COLO668 (cell line): ENCODE measurements around the gene FSTL3.

Experiments used
- DNase-seq: peaks from one replicate; lab custom pipeline; 2025; ENCODE audit not compliant: unreplicated experiment; lab: John Stamatoyannopoulos, UW

The FSTL3 gene

DNA sequence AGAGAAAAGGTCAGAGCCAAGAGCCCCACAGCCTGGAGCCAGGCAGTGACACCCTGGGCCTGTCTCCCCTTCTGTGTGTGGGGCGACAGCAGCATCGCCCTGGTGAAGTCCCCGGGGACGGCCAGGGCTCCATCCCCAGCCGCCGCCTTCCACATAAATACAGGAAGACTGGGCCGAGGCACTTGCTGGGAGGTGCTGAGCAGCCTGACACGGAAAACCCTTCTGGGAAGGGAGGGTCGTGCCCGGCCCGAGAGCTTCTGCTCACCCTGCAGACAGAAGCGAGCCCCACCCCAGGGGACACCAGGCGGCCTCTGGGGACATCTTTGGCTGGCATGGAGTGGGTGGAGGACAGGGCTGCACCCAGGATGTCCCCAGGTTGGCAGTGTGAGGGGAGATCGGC lies 31.4 kb upstream of the FSTL3 start:
- no peak for DNase-seq

DNA sequence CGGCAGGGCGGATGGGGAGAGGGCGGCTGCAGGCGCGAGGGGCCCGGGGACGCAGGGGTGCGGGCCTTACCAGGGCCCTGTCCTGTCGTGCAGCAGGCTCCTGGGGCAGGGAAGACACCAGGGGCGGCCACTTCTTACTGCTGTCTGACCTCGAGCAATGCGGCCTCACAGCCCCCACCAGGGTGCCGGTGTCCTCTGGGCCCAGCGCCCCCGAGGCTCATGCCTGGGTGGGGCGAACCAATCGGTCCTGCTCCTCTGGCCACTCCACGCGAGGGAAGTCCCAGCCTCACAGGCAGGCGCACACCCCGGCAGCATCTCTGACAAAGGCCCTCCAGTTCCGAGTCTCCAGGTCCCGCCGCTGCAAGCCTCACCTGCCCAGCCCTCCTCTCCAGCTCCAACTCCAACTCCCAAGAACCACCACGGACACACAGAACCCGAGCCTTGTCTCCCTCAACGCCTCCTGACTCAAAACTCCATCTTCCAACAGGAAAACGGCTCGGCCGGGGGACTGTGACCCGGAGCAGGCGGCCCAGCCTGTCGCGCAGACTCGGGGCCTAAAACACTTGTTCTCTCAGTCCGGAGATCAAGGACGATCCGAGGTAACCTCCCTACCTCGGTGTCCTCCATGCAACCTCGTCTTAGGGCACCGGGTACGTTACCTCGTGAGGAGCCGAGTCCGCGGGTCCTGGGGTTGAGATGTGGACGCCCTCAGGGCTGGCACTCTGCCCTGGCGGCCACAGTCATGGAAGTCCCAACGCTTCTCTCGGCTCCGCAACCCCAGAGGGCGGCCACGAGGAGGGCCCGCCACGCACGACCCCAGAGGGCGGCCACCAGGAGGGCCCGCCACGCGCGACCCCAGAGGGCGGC lies 30.0 kb upstream of the FSTL3 start:
- DNase-seq = no peak

DNA sequence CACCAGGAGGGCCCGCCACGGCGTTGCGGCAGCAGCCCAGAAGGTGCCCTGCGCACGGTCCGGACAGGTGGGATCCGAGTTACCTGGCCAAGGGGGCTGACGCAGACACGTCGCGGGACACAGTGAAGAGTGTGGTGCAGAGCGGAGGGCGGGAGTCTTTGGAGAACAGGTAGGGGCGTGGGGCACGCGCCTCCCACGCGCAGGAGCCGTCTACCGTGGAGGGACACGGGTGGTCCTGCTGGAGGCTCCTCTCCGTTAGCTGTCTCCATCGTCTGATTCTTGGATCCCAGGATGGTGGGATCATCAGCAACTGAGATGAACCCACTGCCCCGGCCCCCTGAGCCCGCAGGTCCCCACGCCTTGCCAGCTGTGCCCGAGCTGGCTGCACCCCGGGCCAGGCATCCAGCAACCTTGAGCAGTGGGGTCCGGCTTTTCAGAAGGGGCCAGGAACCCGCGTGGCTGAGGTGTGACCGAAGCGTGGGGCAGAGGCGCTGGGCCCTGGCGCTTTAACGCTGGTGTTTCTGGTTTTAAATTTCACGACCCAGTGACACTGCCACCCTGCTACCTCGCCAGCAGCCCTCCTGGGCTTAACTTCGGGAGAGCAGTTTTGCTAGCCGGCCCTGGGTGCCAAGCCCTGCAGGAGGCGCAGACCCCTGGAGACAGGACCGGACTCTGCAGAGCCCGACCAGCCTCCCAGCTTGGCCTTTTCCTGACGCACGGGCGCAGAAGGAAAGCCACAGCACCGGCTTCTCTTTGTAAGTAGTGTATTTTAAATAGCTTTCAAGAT lies 29.2 kb upstream of the FSTL3 start:
- no peak for DNase-seq

DNA sequence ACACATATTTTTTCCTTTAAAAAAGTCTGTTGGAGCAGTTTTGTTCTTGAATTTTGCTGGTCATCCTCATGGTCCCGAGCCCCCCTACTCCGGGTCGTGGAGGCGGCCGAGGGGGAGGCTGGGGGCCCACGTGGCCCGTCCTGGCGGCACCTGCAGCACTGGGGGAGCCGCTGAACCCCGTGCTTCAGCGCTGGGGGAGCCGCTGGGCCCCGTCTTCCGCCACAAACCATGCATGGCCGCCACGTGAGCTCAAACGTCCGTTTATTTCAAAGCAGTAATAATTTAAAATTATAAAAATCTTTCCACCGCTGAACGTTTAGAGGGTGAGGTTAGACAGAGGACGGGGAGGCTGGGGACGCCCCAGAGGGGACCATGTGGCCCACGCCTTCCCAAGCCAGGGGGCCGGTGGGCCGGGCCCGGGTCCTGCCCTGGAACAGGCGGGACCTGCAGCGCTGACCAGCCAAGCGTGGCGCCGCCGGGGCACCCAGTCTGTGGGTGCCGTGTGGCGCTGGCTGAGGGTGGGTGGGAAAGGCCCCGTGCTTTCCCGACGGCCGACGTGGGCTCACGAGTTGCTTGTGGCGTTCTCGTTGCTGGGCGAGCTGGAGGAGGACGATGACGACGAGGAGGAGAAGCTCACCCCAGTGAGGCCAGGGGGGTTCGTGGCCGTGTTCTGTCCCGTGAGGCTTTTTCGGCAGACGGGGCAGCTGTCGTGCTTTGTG lies 28.5 kb upstream of the FSTL3 start:
- no peak for DNase-seq

DNA sequence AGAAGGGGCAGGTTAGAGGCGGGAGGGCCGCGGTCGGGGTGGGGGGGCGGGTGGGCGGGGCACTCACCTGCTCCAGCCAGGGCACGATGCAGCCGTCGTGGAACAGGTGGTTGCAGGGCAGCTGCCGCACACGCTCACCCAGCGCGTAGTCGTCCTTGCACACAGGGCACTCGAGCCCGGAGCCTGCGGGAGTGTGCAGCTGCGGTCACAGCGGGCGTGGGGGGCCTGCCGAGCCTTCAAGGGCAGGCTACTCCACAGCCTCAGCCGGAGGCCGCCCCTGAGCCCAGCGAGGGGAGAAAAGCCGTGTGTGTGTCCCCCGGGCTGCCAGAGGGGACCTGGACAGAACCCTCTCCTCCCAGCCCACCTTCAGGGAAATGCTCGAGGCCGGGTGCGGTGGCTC lies 27.9 kb upstream of the FSTL3 start:
- peak; percentile 9 for DNase-seq

DNA sequence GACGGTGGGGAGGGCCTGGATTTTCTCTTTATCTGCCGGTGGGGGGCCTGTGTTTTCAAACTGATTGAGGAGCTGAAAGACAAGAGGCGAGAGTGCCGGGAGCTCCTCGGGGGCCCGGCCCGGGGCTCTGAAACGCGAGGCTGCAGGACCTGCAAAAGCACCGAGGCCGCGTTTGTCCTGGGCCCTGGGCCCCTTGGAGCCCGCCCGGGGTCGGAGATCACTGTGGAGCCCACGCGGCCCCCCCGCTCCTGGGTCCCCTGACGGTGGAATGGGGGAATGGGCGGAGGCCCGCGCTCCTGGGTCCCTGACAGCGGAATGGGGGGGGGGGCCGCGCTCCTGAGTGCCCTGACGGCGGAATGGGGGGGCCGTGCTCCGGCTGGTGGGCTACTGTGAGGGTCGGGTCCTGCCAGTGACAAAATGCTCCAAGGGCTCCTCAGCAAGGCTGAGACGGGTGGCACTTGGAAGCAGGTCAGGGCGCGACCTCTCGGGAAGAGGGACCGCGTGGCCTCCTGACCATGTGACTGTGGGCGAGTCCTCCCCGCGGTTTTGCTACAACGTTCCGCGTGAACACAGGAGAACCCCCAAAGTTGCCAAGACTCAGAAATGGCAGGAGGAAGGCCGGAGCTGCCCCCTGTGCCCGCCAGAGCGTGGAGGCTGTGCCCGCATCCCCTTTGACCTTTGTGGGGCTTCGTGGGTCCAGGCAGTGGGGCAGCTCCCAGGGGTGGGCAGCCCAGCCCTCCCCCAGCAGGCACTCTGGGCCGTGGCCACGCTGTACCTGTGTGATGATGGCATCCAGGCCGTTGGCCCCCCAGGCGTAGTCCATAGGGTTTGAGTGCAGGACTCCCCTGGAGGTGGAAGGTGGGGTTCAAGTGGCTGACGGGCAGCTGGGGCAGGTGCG lies 27.0 kb upstream of the FSTL3 start:
- no peak for DNase-seq

DNA sequence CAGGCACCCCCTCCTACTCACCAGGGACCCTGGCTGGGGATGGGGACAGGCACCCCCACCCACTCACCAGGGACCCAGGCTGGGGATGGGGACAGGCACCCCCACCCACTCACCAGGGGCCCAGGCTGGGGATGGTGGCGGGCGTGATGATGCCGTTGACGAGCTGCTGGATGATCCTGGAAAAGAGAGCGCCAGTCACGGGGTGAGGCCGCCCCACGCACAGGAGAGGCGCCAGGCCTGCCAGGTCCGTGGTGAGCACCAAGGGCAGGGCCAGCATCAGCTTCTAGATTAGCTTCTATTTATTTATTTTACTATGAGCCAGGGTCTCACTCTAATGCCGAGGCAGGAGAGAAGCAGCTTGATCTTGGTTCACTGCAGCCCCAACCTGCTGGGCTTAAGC lies 26.1 kb upstream of the FSTL3 start:
- DNase-seq = no peak

DNA sequence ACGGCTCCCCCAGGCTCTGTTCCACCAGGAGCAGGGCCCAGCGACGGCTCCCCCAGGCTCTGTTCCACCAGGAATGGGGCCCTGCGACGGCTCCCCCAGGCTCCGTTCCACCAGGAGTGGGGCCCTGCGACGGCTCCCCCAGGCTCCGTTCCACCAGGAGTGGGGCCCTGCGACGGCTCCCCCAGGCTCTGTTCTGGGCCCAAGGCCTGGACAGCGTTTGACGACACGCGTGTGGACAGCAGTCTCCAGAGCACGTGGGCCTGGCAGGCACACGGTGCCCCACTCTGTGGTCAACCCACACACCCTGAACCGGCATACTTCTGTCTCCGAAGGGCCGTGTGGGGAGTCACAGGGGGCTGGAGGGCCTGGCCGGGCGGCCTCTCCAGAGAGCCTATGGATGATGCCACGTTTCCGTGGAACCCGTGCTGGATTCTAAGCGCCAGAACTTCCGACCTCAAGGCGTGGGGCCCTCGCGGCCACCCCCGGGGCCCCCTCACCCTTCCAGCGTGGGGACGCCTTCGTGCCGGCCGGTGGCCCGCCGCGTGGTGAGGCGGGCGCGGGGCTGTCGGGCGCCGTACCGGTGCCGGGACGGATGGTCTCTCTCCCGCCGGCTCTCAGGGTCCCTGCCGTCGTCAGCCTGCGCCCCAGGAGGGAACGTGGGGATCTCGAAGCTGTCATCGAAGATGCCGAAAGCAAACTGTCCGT lies 24.9 kb upstream of the FSTL3 start:
- DNase-seq = no peak

DNA sequence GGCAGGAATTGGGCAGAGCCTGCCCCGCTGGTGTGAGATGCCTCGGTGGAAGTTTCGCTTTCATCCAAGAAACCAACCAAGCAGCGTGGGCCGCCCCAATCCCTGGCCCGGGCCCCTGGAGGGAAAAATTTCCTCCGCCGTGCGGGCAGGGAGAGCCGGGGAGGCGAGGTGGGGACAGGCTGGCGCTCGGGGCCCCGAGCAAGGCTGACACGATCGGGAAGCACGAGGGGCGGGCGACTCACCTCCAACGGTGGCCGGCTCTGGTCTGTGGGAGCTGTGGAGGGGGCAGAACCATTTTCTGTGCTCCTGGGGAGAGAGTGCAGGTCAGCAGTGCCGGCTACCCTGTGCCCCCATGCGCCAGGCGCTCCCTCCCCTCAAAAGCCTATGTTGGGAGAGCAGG lies 24.2 kb upstream of the FSTL3 start:
- DNase-seq = no peak

DNA sequence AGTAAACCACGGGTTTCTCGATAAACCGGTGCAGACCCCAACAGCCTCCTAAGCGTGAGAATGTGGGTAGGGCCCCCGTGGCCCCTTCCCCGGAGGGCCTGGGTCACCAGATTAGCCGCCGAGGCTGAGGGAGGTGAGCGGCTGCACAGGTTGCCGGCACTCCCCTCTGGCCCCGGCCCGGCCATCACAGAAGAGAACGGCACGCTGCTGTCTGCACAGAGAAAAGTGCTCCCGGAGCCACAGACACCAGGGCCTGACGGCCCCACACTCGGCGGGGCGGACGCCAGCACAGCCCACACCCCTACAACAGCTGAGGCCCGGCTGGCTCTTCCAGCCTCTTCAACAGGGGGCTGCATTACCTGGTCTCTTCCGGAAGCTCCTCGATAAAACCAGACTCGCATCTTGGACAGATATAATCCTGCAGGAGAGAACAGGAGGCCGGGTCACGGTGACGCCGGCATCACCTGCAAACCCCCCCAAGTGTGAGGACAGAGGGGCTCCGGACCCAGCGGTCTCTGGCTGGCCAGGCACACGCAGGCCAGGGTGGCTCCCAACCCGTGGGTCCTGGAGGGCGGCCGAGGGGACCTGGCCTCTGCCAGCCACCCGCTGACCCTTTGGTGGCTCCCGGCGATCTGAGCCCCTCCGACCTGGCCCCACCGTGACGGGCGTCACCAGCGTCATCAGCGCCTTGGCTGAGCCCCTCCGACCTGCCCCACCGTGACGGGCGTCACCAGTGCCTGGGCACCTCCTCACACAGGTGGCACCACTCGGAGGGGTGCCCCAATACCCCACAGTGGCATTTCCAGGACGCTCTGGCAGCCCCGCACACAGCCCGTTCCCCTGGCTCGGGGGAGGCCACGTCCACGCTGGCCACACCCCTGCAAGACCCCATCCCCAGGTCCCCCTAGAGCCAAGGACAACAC lies 23.5 kb upstream of the FSTL3 start:
- DNase-seq = no peak

DNA sequence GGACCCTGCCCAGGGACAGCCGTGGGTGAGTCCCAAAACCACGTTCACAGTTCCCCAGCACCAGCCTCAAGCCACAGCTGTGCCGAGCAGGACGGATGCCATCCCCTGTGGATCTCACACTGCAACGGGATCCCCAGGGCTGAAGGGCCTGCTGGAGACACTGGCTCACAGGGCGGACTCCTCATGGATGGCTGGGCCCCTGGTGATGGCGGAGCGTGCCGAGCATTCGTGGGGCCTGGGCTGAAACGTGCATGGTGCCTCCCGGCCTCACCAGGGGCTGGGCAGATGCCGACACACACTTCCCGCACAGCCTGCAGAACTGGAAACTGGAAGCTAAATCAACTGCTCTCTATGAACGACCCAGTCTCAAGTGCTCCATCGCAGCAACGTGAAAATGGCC lies 22.8 kb upstream of the FSTL3 start:
- no peak for DNase-seq

DNA sequence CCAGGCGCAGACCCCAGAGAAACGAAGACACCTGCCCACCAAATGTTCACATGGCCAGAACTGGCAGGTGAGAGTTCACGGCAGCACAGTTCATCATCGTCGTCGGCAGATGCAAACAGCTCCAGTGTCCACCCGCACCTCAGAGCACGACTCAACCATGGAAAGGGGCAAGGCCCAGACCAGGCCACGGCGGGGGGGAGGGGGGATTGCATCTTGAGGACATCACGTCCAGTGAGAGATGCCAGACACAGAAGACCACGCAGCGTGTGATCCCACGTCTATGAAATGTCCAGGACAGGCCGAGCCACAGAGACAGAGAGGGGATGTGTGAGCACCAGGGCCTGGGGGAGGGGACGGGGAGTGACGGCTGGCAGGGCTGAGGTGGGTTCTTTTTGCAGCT lies 20.5 kb upstream of the FSTL3 start:
- DNase-seq = no peak

DNA sequence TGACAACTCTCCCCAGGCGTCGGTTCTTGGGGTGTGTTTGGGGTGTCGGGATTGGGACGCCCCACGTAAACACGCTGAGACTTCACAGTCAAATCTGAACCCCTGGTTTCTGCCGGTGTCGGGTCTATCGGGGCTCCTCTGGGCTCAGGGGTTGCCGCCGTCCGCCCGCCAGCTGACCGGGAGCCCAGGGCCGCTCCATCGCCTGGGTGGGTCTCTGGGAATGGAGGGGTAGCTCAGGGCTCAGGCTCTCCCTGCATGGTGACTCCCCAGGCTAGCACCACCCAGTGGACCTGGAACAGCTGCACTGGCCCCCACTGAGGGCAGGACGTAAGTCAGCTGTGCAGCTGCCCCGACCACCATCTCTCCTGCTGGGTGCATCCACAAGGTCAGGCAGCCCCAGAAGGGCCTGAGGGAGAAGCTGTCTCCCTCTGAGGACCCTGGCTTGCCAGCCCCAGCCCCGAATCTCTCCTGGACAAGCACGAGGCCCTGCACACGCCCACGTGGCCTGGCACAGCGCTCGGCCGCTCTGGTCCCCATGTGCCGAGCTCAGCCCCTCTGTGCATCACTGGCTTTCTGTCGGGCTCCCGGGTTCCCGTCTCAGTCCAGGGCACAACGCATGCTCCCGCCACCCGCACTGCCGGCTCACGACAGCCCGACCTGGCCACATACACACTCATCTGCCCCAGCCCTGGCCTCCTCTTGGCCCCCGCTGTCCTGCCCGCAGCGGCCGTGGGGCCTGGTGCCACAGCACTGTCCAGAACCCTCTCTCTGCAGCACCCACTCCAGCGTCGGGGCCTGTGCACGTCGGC lies 19.2 kb upstream of the FSTL3 start:
- no peak for DNase-seq

DNA sequence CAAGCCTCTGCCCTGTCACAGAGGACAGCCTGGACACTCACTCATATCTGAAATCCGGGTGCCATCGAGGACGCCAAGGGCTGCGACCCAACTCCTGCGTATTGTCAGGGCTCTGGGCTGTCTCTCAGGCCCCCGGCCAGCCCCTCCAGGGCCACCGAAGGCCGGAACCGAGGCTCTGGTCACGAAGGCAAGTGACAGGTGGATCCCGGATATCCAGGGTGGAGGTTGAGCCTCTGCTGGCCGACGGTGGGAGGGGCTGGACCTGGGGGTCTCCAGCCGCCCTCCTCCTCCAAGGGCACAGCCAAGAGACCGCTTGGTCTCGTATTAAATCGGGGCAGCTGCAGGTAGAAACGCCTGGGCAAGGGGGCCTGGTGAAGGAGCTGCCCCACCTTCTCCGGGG lies 18.6 kb upstream of the FSTL3 start:
- no peak for DNase-seq

DNA sequence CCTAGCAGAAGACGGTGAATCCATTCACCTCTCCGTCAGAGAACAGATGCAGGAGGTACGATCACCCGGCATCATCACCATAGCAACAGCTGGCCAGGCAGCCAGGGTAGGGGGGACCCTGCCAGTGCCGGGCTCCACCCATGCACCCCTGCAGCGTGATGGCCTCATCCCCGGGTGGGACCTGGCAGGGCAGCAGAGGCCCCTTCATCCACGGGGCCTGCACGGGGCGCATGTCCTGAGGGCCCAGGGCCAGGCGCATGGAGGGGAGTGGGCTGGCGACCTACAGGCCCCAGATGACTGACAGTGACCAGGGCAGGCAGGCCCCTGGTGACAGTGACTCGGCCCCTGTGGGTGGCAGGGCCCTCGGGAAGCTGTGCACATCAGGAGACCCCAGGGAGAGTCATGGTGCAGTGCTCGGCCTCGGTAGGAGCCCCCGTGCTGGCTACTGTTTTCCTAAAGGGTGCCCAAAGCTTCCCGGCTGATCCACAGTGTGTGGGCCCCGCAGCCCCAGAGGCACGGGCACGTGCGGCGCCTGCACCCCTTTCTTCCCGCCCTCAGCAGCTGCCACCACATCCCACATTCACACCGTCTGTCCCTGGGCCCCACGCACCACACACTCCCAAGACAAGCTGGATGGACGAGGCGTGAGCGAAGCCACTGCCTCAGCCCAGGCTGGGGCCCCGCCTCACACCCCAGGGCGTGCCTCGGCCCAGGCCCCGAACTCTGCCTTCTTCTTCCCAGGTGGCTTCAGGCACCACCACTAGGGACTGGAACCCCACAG lies 17.9 kb upstream of the FSTL3 start:
- no peak for DNase-seq

DNA sequence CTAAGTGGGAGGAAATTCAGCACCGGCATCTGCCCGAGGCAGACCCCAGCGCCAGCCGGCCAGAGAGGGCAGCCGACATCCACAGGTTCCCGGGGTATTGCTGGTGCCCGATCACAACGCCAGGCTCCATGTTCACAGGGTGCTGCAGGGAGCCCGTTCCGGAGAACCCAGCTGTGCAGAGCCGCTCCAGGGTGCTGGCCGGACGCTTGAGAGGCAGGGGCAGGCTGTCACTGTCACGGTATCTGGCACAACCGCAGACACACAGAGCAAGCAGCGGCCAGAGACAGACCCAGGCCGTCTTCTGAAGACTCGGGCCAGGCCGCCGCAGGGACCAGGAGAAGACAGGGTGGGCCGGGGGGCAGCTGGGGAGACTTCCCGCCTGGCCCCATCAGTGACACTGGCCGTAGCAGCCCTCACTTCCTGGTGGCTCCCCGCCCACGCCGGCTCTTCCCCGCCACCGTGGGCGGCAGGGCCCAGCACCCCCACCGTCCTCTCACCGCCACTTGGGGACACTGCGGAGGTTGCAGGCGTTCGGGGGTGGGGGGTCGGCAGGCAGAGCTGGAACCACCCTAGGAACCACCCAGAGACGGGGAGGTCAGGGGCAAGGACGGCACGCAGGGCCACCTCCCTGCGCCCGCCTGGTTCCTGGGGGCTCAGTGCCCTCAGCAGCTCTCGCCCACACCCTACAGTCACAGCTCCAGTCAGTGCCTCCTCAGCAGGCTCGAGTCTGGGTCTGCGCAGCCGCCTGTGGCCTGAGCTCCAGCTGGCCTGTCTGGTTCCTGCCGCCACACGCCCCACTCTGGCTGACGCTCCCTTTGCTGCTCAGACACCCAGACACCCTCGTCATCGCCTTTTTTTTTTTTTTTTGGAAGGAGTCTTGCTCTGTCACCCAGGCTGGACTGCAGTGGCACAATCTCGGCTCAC lies 17.0 kb upstream of the FSTL3 start:
- DNase-seq = peak; percentile 55
